ENCODE results near the gene GAD2. TPM values are rescaled to one million over a fixed set of nuclear protein-coding genes. Genes with fewer than 3 reads are reported as not detected.
A peak's percentile ranks its signal among the peaks of the same experiment; 100 is the strongest.

GAD2 gene
- 0.21 TPM for polyA plus RNA-seq (2013, experiment 1 of 2)
- 0.31 TPM for polyA plus RNA-seq (2013, experiment 2 of 2)

- Histone ChIP-seq H2BK5ac (ENCODE audit: low read length) (no peak within 1 kb of the TSS), H3K9ac (ENCODE audit: low read length) (no peak within 1 kb of the TSS), H3K23ac (ENCODE audit: low read length) (peak within 1 kb of the TSS; percentile 52), H3K79me2 (ENCODE audit: control insufficient read depth, insufficient read depth, low read length) (no peaks in the 10 kb centered on the region), H2BK15ac (replicated peaks; ENCODE audit: low read depth) (no peak within 1 kb of the TSS), H4K5ac (ENCODE audit: low read length) (no peak within 1 kb of the TSS), H3K79me1 (ENCODE audit: low read length) (no peaks in the 10 kb centered on the region), H4K8ac (ENCODE audit: low read depth, low read length) (no peak within 1 kb of the TSS), H3K36me3 (ENCODE audit: control insufficient read depth, insufficient read depth, low read length) (no peaks in the 10 kb centered on the region), H3K4ac (ENCODE audit: low read depth, low read length) (no peak within 1 kb of the TSS), H3K4me3 (ENCODE audit: low read length) (no peak within 1 kb of the TSS), H3K27ac (ENCODE audit: low read depth, low read length) (no peak within 1 kb of the TSS), H3K56ac (ENCODE audit: low read length) (no peak within 1 kb of the TSS), H3K18ac (ENCODE audit: low read length) (no peak within 1 kb of the TSS), H3K4me2 (ENCODE audit: low read length) (peak within 1 kb of the TSS; percentile 78), H3K4me1 (ENCODE audit: control insufficient read depth, low read depth, low read length) (peaks cover 2% of the 10 kb centered on the region), H2BK120ac (ENCODE audit: low read depth, low read length) (no peak within 1 kb of the TSS), H2AK5ac (ENCODE audit: low read length) (no peak within 1 kb of the TSS), H3K27me3 (ENCODE audit: insufficient read depth, low read length, poor library complexity) (peaks cover 77% of the 10 kb centered on the region)
- DNase-seq = peak; percentile 27
- WGBS (ENCODE audit: extremely low coverage, insufficient coverage, low lambda C conversion rate) = no CpG with 5 or more reads among the region's 60 CpGs
These were observed at the start of gene GAD2 for GRCh38 chr10:26216585-26217395. Gene GAD2, plus strand, starts transcription at chr10:26216774. Its CDS starts 36 bp downstream, at chr10:26216810.

- Histone ChIP-seq H2BK5ac (ENCODE audit: low read length) (no peak overlapping the region), H3K4me1 (ENCODE audit: control insufficient read depth, low read depth, low read length) (no peaks in the 10 kb centered on the region), H3K27ac (ENCODE audit: low read depth, low read length) (no peak overlapping the region), H3K4ac (ENCODE audit: low read depth, low read length) (no peak overlapping the region), H3K4me2 (ENCODE audit: low read length) (no peak overlapping the region), H2AK5ac (ENCODE audit: low read length) (no peak overlapping the region), H3K9ac (ENCODE audit: low read length) (no peak overlapping the region), H2BK120ac (ENCODE audit: low read depth, low read length) (no peak overlapping the region), H4K5ac (ENCODE audit: low read length) (no peak overlapping the region), H3K79me1 (ENCODE audit: low read length) (no peaks in the 10 kb centered on the region), H3K36me3 (ENCODE audit: control insufficient read depth, insufficient read depth, low read length) (no peaks in the 10 kb centered on the region), H3K18ac (ENCODE audit: low read length) (no peak overlapping the region), H3K4me3 (ENCODE audit: low read length) (no peak overlapping the region), H3K56ac (ENCODE audit: low read length) (no peak overlapping the region), H4K8ac (ENCODE audit: low read depth, low read length) (no peak overlapping the region), H3K23ac (ENCODE audit: low read length) (no peak overlapping the region), H3K27me3 (ENCODE audit: insufficient read depth, low read length, poor library complexity) (no peaks in the 10 kb centered on the region), H2BK15ac (replicated peaks; ENCODE audit: low read depth) (no peak overlapping the region), H3K79me2 (ENCODE audit: control insufficient read depth, insufficient read depth, low read length) (no peaks in the 10 kb centered on the region)
- WGBS (ENCODE audit: extremely low coverage, insufficient coverage, low lambda C conversion rate) = no CpG with 5 or more reads among the region's 2 CpGs
- peak; percentile 44 for DNase-seq
These were observed 47.1 kb upstream of the GAD2 start for GRCh38 chr10:26169466-26169865.

GRCh38 chr10:26172131-26172530, 44.4 kb upstream of the GAD2 start:
- H3K18ac ChIP-seq (ENCODE audit: low read length) = no peak overlapping the region
- H3K79me2 ChIP-seq (ENCODE audit: control insufficient read depth, insufficient read depth, low read length) = no peaks in the 10 kb centered on the region
- WGBS (ENCODE audit: extremely low coverage, insufficient coverage, low lambda C conversion rate) = no CpG with 5 or more reads among the region's 7 CpGs
- H4K5ac ChIP-seq (ENCODE audit: low read length) = no peak overlapping the region
- H4K8ac ChIP-seq (ENCODE audit: low read depth, low read length) = no peak overlapping the region
- DNase-seq = peak; percentile 43
- no peak overlapping the region for H2BK15ac ChIP-seq (replicated peaks; ENCODE audit: low read depth)
- no peaks in the 10 kb centered on the region for H3K27me3 ChIP-seq (ENCODE audit: insufficient read depth, low read length, poor library complexity)
- no peak overlapping the region for H3K23ac ChIP-seq (ENCODE audit: low read length)
- no peak overlapping the region for H3K56ac ChIP-seq (ENCODE audit: low read length)
- no peak overlapping the region for H2BK120ac ChIP-seq (ENCODE audit: low read depth, low read length)
- no peak overlapping the region for H3K4me3 ChIP-seq (ENCODE audit: low read length)
- no peak overlapping the region for H3K4ac ChIP-seq (ENCODE audit: low read depth, low read length)
- no peak overlapping the region for H3K9ac ChIP-seq (ENCODE audit: low read length)
- no peaks in the 10 kb centered on the region for H3K4me1 ChIP-seq (ENCODE audit: control insufficient read depth, low read depth, low read length)
- H3K27ac ChIP-seq (ENCODE audit: low read depth, low read length) = no peak overlapping the region
- H2AK5ac ChIP-seq (ENCODE audit: low read length) = no peak overlapping the region
- peaks cover 2% of the 10 kb centered on the region for H3K36me3 ChIP-seq (ENCODE audit: control insufficient read depth, insufficient read depth, low read length)
- no peaks in the 10 kb centered on the region for H3K79me1 ChIP-seq (ENCODE audit: low read length)
- no peak overlapping the region for H3K4me2 ChIP-seq (ENCODE audit: low read length)
- H2BK5ac ChIP-seq (ENCODE audit: low read length) = no peak overlapping the region

DNA sequence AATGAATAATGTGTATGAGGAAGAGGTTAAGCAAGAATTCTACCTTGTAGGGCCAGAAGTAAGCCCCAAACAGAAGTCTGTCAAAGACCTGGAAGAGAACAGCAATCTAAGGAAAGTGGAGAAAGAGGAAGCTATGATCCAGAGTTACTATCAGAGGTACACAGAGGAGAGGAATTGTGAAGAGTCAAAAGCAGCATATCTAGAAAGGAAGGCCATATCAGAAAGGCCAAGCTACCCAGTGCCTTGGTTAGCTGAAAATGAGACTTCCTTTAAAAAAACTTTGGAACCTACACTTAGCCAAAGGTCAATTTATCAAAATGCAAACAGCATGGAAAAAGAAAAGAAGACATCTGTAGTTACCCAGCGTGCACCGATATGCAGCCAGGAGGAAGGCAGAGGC, 42.7 kb upstream of the GAD2 start:
- H3K79me1 ChIP-seq (ENCODE audit: low read length) = no peaks in the 10 kb centered on the region
- H3K27ac ChIP-seq (ENCODE audit: low read depth, low read length) = no peak overlapping the region
- H4K5ac ChIP-seq (ENCODE audit: low read length) = no peak overlapping the region

GRCh38 chr10:26177341-26177740, 39.2 kb upstream of the GAD2 start:
- no peaks in the 10 kb centered on the region for H3K27me3 ChIP-seq (ENCODE audit: insufficient read depth, low read length, poor library complexity)
- no peaks in the 10 kb centered on the region for H3K79me1 ChIP-seq (ENCODE audit: low read length)
- no peak overlapping the region for H2BK15ac ChIP-seq (replicated peaks; ENCODE audit: low read depth)
- no peak overlapping the region for H4K5ac ChIP-seq (ENCODE audit: low read length)
- H3K4me1 ChIP-seq (ENCODE audit: control insufficient read depth, low read depth, low read length) = no peaks in the 10 kb centered on the region
- H2AK5ac ChIP-seq (ENCODE audit: low read length) = no peak overlapping the region
- peaks cover 2% of the 10 kb centered on the region for H3K36me3 ChIP-seq (ENCODE audit: control insufficient read depth, insufficient read depth, low read length)
- H2BK120ac ChIP-seq (ENCODE audit: low read depth, low read length) = no peak overlapping the region
- H3K4me3 ChIP-seq (ENCODE audit: low read length) = no peak overlapping the region
- H3K18ac ChIP-seq (ENCODE audit: low read length) = no peak overlapping the region
- DNase-seq = no peak
- no peak overlapping the region for H3K27ac ChIP-seq (ENCODE audit: low read depth, low read length)
- no peak overlapping the region for H3K4me2 ChIP-seq (ENCODE audit: low read length)
- no peak overlapping the region for H3K23ac ChIP-seq (ENCODE audit: low read length)
- no CpG with 5 or more reads among the region's 4 CpGs for WGBS (ENCODE audit: extremely low coverage, insufficient coverage, low lambda C conversion rate)
- H4K8ac ChIP-seq (ENCODE audit: low read depth, low read length) = no peak overlapping the region
- no peak overlapping the region for H3K56ac ChIP-seq (ENCODE audit: low read length)
- no peaks in the 10 kb centered on the region for H3K79me2 ChIP-seq (ENCODE audit: control insufficient read depth, insufficient read depth, low read length)
- no peak overlapping the region for H2BK5ac ChIP-seq (ENCODE audit: low read length)
- no peak overlapping the region for H3K9ac ChIP-seq (ENCODE audit: low read length)
- H3K4ac ChIP-seq (ENCODE audit: low read depth, low read length) = no peak overlapping the region

More for the DNA sequence above, 42.7 kb upstream of the GAD2 start:
- no peak overlapping the region for H3K4me3 ChIP-seq (ENCODE audit: low read length)
- H3K23ac ChIP-seq (ENCODE audit: low read length) = no peak overlapping the region
- H2AK5ac ChIP-seq (ENCODE audit: low read length) = no peak overlapping the region
- no peak overlapping the region for H4K8ac ChIP-seq (ENCODE audit: low read depth, low read length)
- no peaks in the 10 kb centered on the region for H3K4me1 ChIP-seq (ENCODE audit: control insufficient read depth, low read depth, low read length)
- H2BK15ac ChIP-seq (replicated peaks; ENCODE audit: low read depth) = no peak overlapping the region
- H2BK5ac ChIP-seq (ENCODE audit: low read length) = no peak overlapping the region
- no peak for DNase-seq
- no peaks in the 10 kb centered on the region for H3K79me2 ChIP-seq (ENCODE audit: control insufficient read depth, insufficient read depth, low read length)
- H3K36me3 ChIP-seq (ENCODE audit: control insufficient read depth, insufficient read depth, low read length) = peaks cover 2% of the 10 kb centered on the region
- no peak overlapping the region for H3K18ac ChIP-seq (ENCODE audit: low read length)
- no peaks in the 10 kb centered on the region for H3K27me3 ChIP-seq (ENCODE audit: insufficient read depth, low read length, poor library complexity)
- no peak overlapping the region for H3K4me2 ChIP-seq (ENCODE audit: low read length)
- no peak overlapping the region for H3K56ac ChIP-seq (ENCODE audit: low read length)
- H2BK120ac ChIP-seq (ENCODE audit: low read depth, low read length) = no peak overlapping the region
- no peak overlapping the region for H3K4ac ChIP-seq (ENCODE audit: low read depth, low read length)
- WGBS (ENCODE audit: extremely low coverage, insufficient coverage, low lambda C conversion rate) = no CpG with 5 or more reads among the region's 2 CpGs
- no peak overlapping the region for H3K9ac ChIP-seq (ENCODE audit: low read length)
